ENCODE data around the gene GALNT10.
"Not testable (repeated sequence)": the region's sequence is repeated elsewhere in the genome, so short reads cannot be mapped to it uniquely, and the experiment has no call there.

GALNT10 gene

GRCh38 chr5:154360241-154360640 lies 169.7 kb downstream of the GALNT10 start:
- not testable (repeated sequence) for DNase-seq (ENCODE audit: low spot score); H3K4me1 Mint-ChIP-seq (ENCODE audit: low read depth); H3K36me3 Mint-ChIP-seq (ENCODE audit: low read depth); H3K27ac Mint-ChIP-seq; H3K27me3 Mint-ChIP-seq (ENCODE audit: low read depth); H3K4me3 Mint-ChIP-seq; H3K9me3 Mint-ChIP-seq

GRCh38 chr5:154363411-154363810 lies 172.9 kb downstream of the GALNT10 start:
- Mint-ChIP-seq H3K9me3 (no peaks in the 10 kb centered on the region), H3K27ac (no peak overlapping the region), H3K27me3 (ENCODE audit: low read depth) (no peaks in the 10 kb centered on the region), H3K4me3 (no peak overlapping the region), H3K36me3 (ENCODE audit: low read depth) (no peaks in the 10 kb centered on the region), H3K4me1 (ENCODE audit: low read depth) (no peaks in the 10 kb centered on the region)
- DNase-seq (ENCODE audit: low spot score), result no peak

- no peaks in the 10 kb centered on the region for H3K36me3 Mint-ChIP-seq (ENCODE audit: low read depth)
- H3K27me3 Mint-ChIP-seq (ENCODE audit: low read depth), result no peaks in the 10 kb centered on the region
- no peak for DNase-seq (ENCODE audit: low spot score)
- no peaks in the 10 kb centered on the region for H3K9me3 Mint-ChIP-seq
- H3K4me1 Mint-ChIP-seq (ENCODE audit: low read depth), result no peaks in the 10 kb centered on the region
- no peak overlapping the region for H3K27ac Mint-ChIP-seq
- no peak overlapping the region for H3K4me3 Mint-ChIP-seq
These were observed 174.2 kb downstream of the GALNT10 start for GRCh38 chr5:154364771-154365170.

GRCh38 chr5:154365823-154366222 lies 175.3 kb downstream of the GALNT10 start:
- H3K4me1 Mint-ChIP-seq (ENCODE audit: low read depth), result no peaks in the 10 kb centered on the region
- no peak overlapping the region for H3K27ac Mint-ChIP-seq
- no peaks in the 10 kb centered on the region for H3K27me3 Mint-ChIP-seq (ENCODE audit: low read depth)
- H3K9me3 Mint-ChIP-seq, result no peaks in the 10 kb centered on the region
- H3K36me3 Mint-ChIP-seq (ENCODE audit: low read depth), result no peaks in the 10 kb centered on the region
- no peak for DNase-seq (ENCODE audit: low spot score)
- H3K4me3 Mint-ChIP-seq, result no peak overlapping the region

- H3K4me3 Mint-ChIP-seq, result no peak overlapping the region
- no peaks in the 10 kb centered on the region for H3K4me1 Mint-ChIP-seq (ENCODE audit: low read depth)
- no peaks in the 10 kb centered on the region for H3K9me3 Mint-ChIP-seq
- H3K27me3 Mint-ChIP-seq (ENCODE audit: low read depth), result no peaks in the 10 kb centered on the region
- no peak for DNase-seq (ENCODE audit: low spot score)
- no peak overlapping the region for H3K27ac Mint-ChIP-seq
- H3K36me3 Mint-ChIP-seq (ENCODE audit: low read depth), result no peaks in the 10 kb centered on the region
These were observed 175.8 kb downstream of the GALNT10 start for GRCh38 chr5:154366353-154366752.

- H3K27me3 Mint-ChIP-seq (ENCODE audit: low read depth), result no peaks in the 10 kb centered on the region
- no peaks in the 10 kb centered on the region for H3K4me1 Mint-ChIP-seq (ENCODE audit: low read depth)
- no peaks in the 10 kb centered on the region for H3K36me3 Mint-ChIP-seq (ENCODE audit: low read depth)
These were observed 176.6 kb downstream of the GALNT10 start for GRCh38 chr5:154367101-154367500.

GRCh38 chr5:154368041-154368800 lies 177.7 kb downstream of the GALNT10 start:
- DNase-seq (ENCODE audit: low spot score), result no peak
- H3K4me3 Mint-ChIP-seq, result no peak overlapping the region
- H3K36me3 Mint-ChIP-seq (ENCODE audit: low read depth), result no peaks in the 10 kb centered on the region
- no peaks in the 10 kb centered on the region for H3K4me1 Mint-ChIP-seq (ENCODE audit: low read depth)
- H3K27ac Mint-ChIP-seq, result no peak overlapping the region
- no peaks in the 10 kb centered on the region for H3K9me3 Mint-ChIP-seq
- H3K27me3 Mint-ChIP-seq (ENCODE audit: low read depth), result no peaks in the 10 kb centered on the region

More at GRCh38 chr5:154367101-154367500, 176.6 kb downstream of the GALNT10 start:
- H3K9me3 Mint-ChIP-seq, result no peaks in the 10 kb centered on the region
- H3K4me3 Mint-ChIP-seq, result no peak overlapping the region
- H3K27ac Mint-ChIP-seq, result no peak overlapping the region
- no peak for DNase-seq (ENCODE audit: low spot score)

GRCh38 chr5:154369682-154370081 lies 179.1 kb downstream of the GALNT10 start:
- no peaks in the 10 kb centered on the region for H3K4me1 Mint-ChIP-seq (ENCODE audit: low read depth)
- no peak for DNase-seq (ENCODE audit: low spot score)
- no peaks in the 10 kb centered on the region for H3K27me3 Mint-ChIP-seq (ENCODE audit: low read depth)
- no peak overlapping the region for H3K27ac Mint-ChIP-seq
- no peaks in the 10 kb centered on the region for H3K9me3 Mint-ChIP-seq
- no peaks in the 10 kb centered on the region for H3K36me3 Mint-ChIP-seq (ENCODE audit: low read depth)
- no peak overlapping the region for H3K4me3 Mint-ChIP-seq

- Mint-ChIP-seq H3K27ac (no peak overlapping the region), H3K4me1 (ENCODE audit: low read depth) (no peaks in the 10 kb centered on the region), H3K4me3 (no peak overlapping the region), H3K9me3 (no peaks in the 10 kb centered on the region), H3K36me3 (ENCODE audit: low read depth) (no peaks in the 10 kb centered on the region), H3K27me3 (ENCODE audit: low read depth) (no peaks in the 10 kb centered on the region)
- no peak for DNase-seq (ENCODE audit: low spot score)
These were observed 179.6 kb downstream of the GALNT10 start for GRCh38 chr5:154370119-154370518.

GRCh38 chr5:154370813-154371212 lies 180.3 kb downstream of the GALNT10 start:
- H3K27me3 Mint-ChIP-seq (ENCODE audit: low read depth), result no peaks in the 10 kb centered on the region
- DNase-seq (ENCODE audit: low spot score), result no peak
- no peak overlapping the region for H3K27ac Mint-ChIP-seq
- H3K36me3 Mint-ChIP-seq (ENCODE audit: low read depth), result peaks cover 2% of the 10 kb centered on the region
- no peak overlapping the region for H3K4me3 Mint-ChIP-seq
- H3K4me1 Mint-ChIP-seq (ENCODE audit: low read depth), result no peaks in the 10 kb centered on the region
- H3K9me3 Mint-ChIP-seq, result no peaks in the 10 kb centered on the region

GRCh38 chr5:154371687-154372086 lies 181.2 kb downstream of the GALNT10 start:
- Mint-ChIP-seq H3K36me3 (ENCODE audit: low read depth) (peaks cover 4% of the 10 kb centered on the region), H3K27me3 (ENCODE audit: low read depth) (no peaks in the 10 kb centered on the region), H3K4me1 (ENCODE audit: low read depth) (no peaks in the 10 kb centered on the region), H3K4me3 (no peak overlapping the region), H3K27ac (no peak overlapping the region), H3K9me3 (no peaks in the 10 kb centered on the region)
- DNase-seq (ENCODE audit: low spot score), result no peak

GRCh38 chr5:154372661-154373060 lies 182.1 kb downstream of the GALNT10 start:
- no peaks in the 10 kb centered on the region for H3K27me3 Mint-ChIP-seq (ENCODE audit: low read depth)
- no peak overlapping the region for H3K27ac Mint-ChIP-seq
- H3K4me1 Mint-ChIP-seq (ENCODE audit: low read depth), result no peaks in the 10 kb centered on the region
- H3K9me3 Mint-ChIP-seq, result no peaks in the 10 kb centered on the region
- H3K36me3 Mint-ChIP-seq (ENCODE audit: low read depth), result peaks cover 8% of the 10 kb centered on the region
- DNase-seq (ENCODE audit: low spot score), result no peak
- H3K4me3 Mint-ChIP-seq, result no peak overlapping the region

GRCh38 chr5:154373326-154373725 lies 182.8 kb downstream of the GALNT10 start:
- no peaks in the 10 kb centered on the region for H3K9me3 Mint-ChIP-seq
- H3K4me3 Mint-ChIP-seq, result no peak overlapping the region
- H3K27me3 Mint-ChIP-seq (ENCODE audit: low read depth), result no peaks in the 10 kb centered on the region
- no peak overlapping the region for H3K27ac Mint-ChIP-seq
- DNase-seq (ENCODE audit: low spot score), result no peak
- H3K4me1 Mint-ChIP-seq (ENCODE audit: low read depth), result no peaks in the 10 kb centered on the region
- H3K36me3 Mint-ChIP-seq (ENCODE audit: low read depth), result peaks cover 11% of the 10 kb centered on the region

- DNase-seq (ENCODE audit: low spot score), result no peak
- peaks cover 12% of the 10 kb centered on the region for H3K36me3 Mint-ChIP-seq (ENCODE audit: low read depth)
- H3K27me3 Mint-ChIP-seq (ENCODE audit: low read depth), result no peaks in the 10 kb centered on the region
- no peaks in the 10 kb centered on the region for H3K4me1 Mint-ChIP-seq (ENCODE audit: low read depth)
- no peak overlapping the region for H3K27ac Mint-ChIP-seq
- no peaks in the 10 kb centered on the region for H3K9me3 Mint-ChIP-seq
- no peak overlapping the region for H3K4me3 Mint-ChIP-seq
These were observed 183.2 kb downstream of the GALNT10 start for GRCh38 chr5:154373729-154374179.

- no peaks in the 10 kb centered on the region for H3K27me3 Mint-ChIP-seq (ENCODE audit: low read depth)
- no peaks in the 10 kb centered on the region for H3K9me3 Mint-ChIP-seq
- H3K36me3 Mint-ChIP-seq (ENCODE audit: low read depth), result peaks cover 12% of the 10 kb centered on the region
- H3K4me1 Mint-ChIP-seq (ENCODE audit: low read depth), result no peaks in the 10 kb centered on the region
- no peak overlapping the region for H3K4me3 Mint-ChIP-seq
- no peak for DNase-seq (ENCODE audit: low spot score)
- H3K27ac Mint-ChIP-seq, result no peak overlapping the region
These were observed 183.7 kb downstream of the GALNT10 start for GRCh38 chr5:154374264-154374663.
